Vagina (tissue), 2 donors: ENCODE data around the gene SERINC5. TPM values are rescaled to one million over a fixed set of nuclear protein-coding genes. Genes with fewer than 3 reads are reported as not detected.

Experiments
- DNase-seq, 2 donors: peaks; one replicate each; pipeline ENCODE4 v3.0.0-alpha.2; 2017; ENCODE audit errors: extremely low spot score in 2 of 2
- H3K27ac ChIP-seq: fragments of 200-600 bp; sonication (generic); one replicate; pipeline ENCODE4 v1.5.1; 2019
- H3K27me3 ChIP-seq: fragments of 200-600 bp; sonication (generic); one replicate; pipeline ENCODE4 v1.5.1; 2019
- H3K36me3 ChIP-seq, 2 donors: fragments of 200-600 bp; sonication (generic); one replicate each; pipeline ENCODE4 v1.5.1; 2017 to 2019
- H3K4me1 ChIP-seq: fragments of 200-600 bp; sonication (generic); one replicate; pipeline ENCODE4 v1.5.1; 2019
- H3K4me3 ChIP-seq, 2 donors: fragments of 200-600 bp; sonication (generic); 1 replicate in 1 of 2; 2 replicates in 1 of 2; pipeline ENCODE4 v1.5.1; 2016 to 2019
- H3K9me3 ChIP-seq: fragments of 200-600 bp; sonication (generic); one replicate; pipeline ENCODE4 v1.5.1; 2019
- CTCF ChIP-seq, 3 experiments: fragments of 450-650 bp in 2 of 3; fragments of 200-600 bp in 1 of 3; sonication (generic) in 1 of 3; IDR thresholded peaks; one replicate each; pipeline ENCODE4 v1.5.1; 2017 to 2019; ENCODE audit warnings: antibody characterized with exemption in 3 of 3, mild to moderate bottlenecking in 2 of 3, moderate library complexity in 2 of 3
- POLR2A ChIP-seq, 2 donors: fragments of 450-650 bp; IDR thresholded peaks; one replicate each; pipeline ENCODE4 v1.6.1; 2017; ENCODE audit warnings: antibody characterized with exemption in 2 of 2, mild to moderate bottlenecking in 2 of 2, moderate library complexity in 2 of 2
- POLR2AphosphoS5 ChIP-seq, 2 donors: sonication (generic); formaldehyde crosslinking; IDR thresholded peaks; one replicate each; pipeline ENCODE4 v1.9.0; 2017; ENCODE audit warnings: antibody characterized with exemption in 2 of 2, mild to moderate bottlenecking in 2 of 2, low read depth in 1 of 2; ENCODE audit not compliant: insufficient read depth in 1 of 2
- intact Hi-C: fragments of 100-400 bp; cut with DNase I; formaldehyde crosslinking; loops from one replicate; pipeline ENCODE4 v1.15.1; 2023
- total RNA-seq: library from RNA; depleted of rRNA; stranded (reverse); fragments of >200 nt; gene quantifications from one replicate; pipeline ENCODE4 v1.2.3, GENCODE V29; 2016

The SERINC5 gene
- total RNA-seq, 1 donor from 2014 or later: 35.6 TPM

- no peak for DNase-seq
- no peaks in the 10 kb centered on the region for H3K27me3 ChIP-seq
- no peaks in the 10 kb centered on the region for H3K36me3 ChIP-seq
- H3K27ac ChIP-seq: peak overlapping the region; percentile 66
- no peaks in the 10 kb centered on the region for H3K9me3 ChIP-seq
- H3K4me3 ChIP-seq: peak overlapping the region; percentile 20 to 24
- intact Hi-C loops: no loop called here
- peak; percentile 48 to 64 (median 52) for TF ChIP-seq CTCF (IDR thresholded peaks at IDR 0.05)
- no peak for TF ChIP-seq POLR2A (IDR thresholded peaks at IDR 0.05)
- H3K4me1 ChIP-seq: peaks cover 6% of the 10 kb centered on the region
These were observed 173.1 kb downstream of the SERINC5 start for GRCh38 chr5:80082731-80083100.

GRCh38 chr5:80082281-80082680, 173.6 kb downstream of the SERINC5 start:
- no peak for DNase-seq
- Histone ChIP-seq H3K27ac (no peak overlapping the region), H3K27me3 (no peaks in the 10 kb centered on the region), H3K4me1 (peaks cover 6% of the 10 kb centered on the region), H3K4me3 (no peak overlapping the region), H3K36me3 (no peaks in the 10 kb centered on the region), H3K9me3 (no peaks in the 10 kb centered on the region)
- TF ChIP-seq POLR2AphosphoS5 (IDR thresholded peaks at IDR 0.05; ENCODE audit: insufficient read depth in 1 of 2, low read depth in 1 of 2) (no peak), CTCF (IDR thresholded peaks at IDR 0.05) (no peak), POLR2A (IDR thresholded peaks at IDR 0.05) (no peak)
- intact Hi-C loops: no loop called here

GRCh38 chr5:80078921-80079320, 176.9 kb downstream of the SERINC5 start:
- Histone ChIP-seq H3K27me3 (no peaks in the 10 kb centered on the region), H3K4me1 (peaks cover 6% of the 10 kb centered on the region), H3K27ac (no peak overlapping the region), H3K4me3 (no peak overlapping the region), H3K36me3 (no peaks in the 10 kb centered on the region), H3K9me3 (no peaks in the 10 kb centered on the region)
- DNase-seq: no peak
- intact Hi-C loops: no loop called here
- TF ChIP-seq CTCF (IDR thresholded peaks at IDR 0.05) (no peak), POLR2A (IDR thresholded peaks at IDR 0.05) (no peak), POLR2AphosphoS5 (IDR thresholded peaks at IDR 0.05; ENCODE audit: insufficient read depth in 1 of 2, low read depth in 1 of 2) (no peak)

GRCh38 chr5:80077051-80077714, 178.7 kb downstream of the SERINC5 start:
- no peaks in the 10 kb centered on the region for H3K36me3 ChIP-seq
- DNase-seq: no peak
- TF ChIP-seq POLR2A (IDR thresholded peaks at IDR 0.05): no peak
- TF ChIP-seq POLR2AphosphoS5 (IDR thresholded peaks at IDR 0.05; ENCODE audit: insufficient read depth in 1 of 2, low read depth in 1 of 2): no peak
- TF ChIP-seq CTCF (IDR thresholded peaks at IDR 0.05): no peak
- no peak overlapping the region for H3K4me3 ChIP-seq
- intact Hi-C loops: no loop called here
- H3K4me1 ChIP-seq: no peaks in the 10 kb centered on the region
- H3K27ac ChIP-seq: no peak overlapping the region
- no peaks in the 10 kb centered on the region for H3K9me3 ChIP-seq
- H3K27me3 ChIP-seq: no peaks in the 10 kb centered on the region

GRCh38 chr5:80076131-80077050, 179.5 kb downstream of the SERINC5 start:
- DNase-seq: peak in 1 of 2 donors; percentile 37
- intact Hi-C loops: no loop called here
- Histone ChIP-seq H3K36me3 (no peaks in the 10 kb centered on the region), H3K27ac (no peak overlapping the region), H3K27me3 (no peaks in the 10 kb centered on the region), H3K4me3 (no peak overlapping the region), H3K9me3 (no peaks in the 10 kb centered on the region), H3K4me1 (no peaks in the 10 kb centered on the region)
- TF ChIP-seq CTCF (IDR thresholded peaks at IDR 0.05) (no peak), POLR2A (IDR thresholded peaks at IDR 0.05) (no peak), POLR2AphosphoS5 (IDR thresholded peaks at IDR 0.05; ENCODE audit: insufficient read depth in 1 of 2, low read depth in 1 of 2) (no peak)
